Uterus (tissue), 2 donors: ENCODE results near the gene EAF1.
"Not testable (repeated sequence)": the region's sequence is repeated elsewhere in the genome, so short reads cannot be mapped to it uniquely, and the experiment has no call there.

Experiments used
- CTCF ChIP-seq, 4 experiments: fragments of 200-600 bp in 2 of 4; fragments of 450-650 bp in 2 of 4; sonication (generic) in 2 of 4; IDR thresholded peaks; one replicate each; pipeline ENCODE4 v1.5.1; 2016 to 2019; ENCODE audit warnings: antibody characterized with exemption in 4 of 4, mild to moderate bottlenecking in 2 of 4, moderate library complexity in 1 of 4
- POLR2A ChIP-seq, 2 donors: fragments of 450-650 bp; IDR thresholded peaks; one replicate each; pipeline ENCODE4 v1.6.1; 2016; ENCODE audit warnings: antibody characterized with exemption in 2 of 2, mild to moderate bottlenecking in 1 of 2, moderate library complexity in 1 of 2

- not testable (repeated sequence) for TF ChIP-seq CTCF, POLR2A (IDR thresholded peaks at IDR 0.05)
Observed at GRCh38 chr3:15410966-15411365, 16.4 kb upstream of the EAF1 start.
